ENCODE measurements around the gene TEKTIP1.
"Not testable (repeated sequence)": the region's sequence is repeated elsewhere in the genome, so short reads cannot be mapped to it uniquely, and the experiment has no call there.

Gene TEKTIP1

GRCh38 chr19:3505598-3506383, 33.2 kb upstream of the TEKTIP1 start, which contains the start of gene FZR1:
TSS of gene FZR1 (plus strand) at chr19:3506311. CDS start at chr19:3522990, 16,679 bp downstream.
- Histone ChIP-seq H3K79me2 (ENCODE audit: low read length) (peaks cover 46% of the 10 kb centered on the region), H3K4me2 (ENCODE audit: low read length) (peak within 1 kb of the TSS; percentile 93), H3K4me3 (ENCODE audit: low read length) (peak within 1 kb of the TSS; percentile 85), H3K9me3 (ENCODE audit: insufficient read depth, low read length) (no peaks in the 10 kb centered on the region), H3K27me3 (ENCODE audit: low read depth, low read length) (no peaks in the 10 kb centered on the region), H2AFZ (ENCODE audit: low read depth, low read length) (peak within 1 kb of the TSS; percentile 57; the same call in 1 of the 2 replicates), H3K4me1 (ENCODE audit: low read length) (peaks cover 18% of the 10 kb centered on the region), H3K36me3 (replicated peaks; ENCODE audit: low read depth, low read length) (peaks cover 19% of the 10 kb centered on the region), H3K9ac (ENCODE audit: low read length) (peak within 1 kb of the TSS; percentile 84), H4K20me1 (ENCODE audit: insufficient read depth, low read length) (peaks cover 22% of the 10 kb centered on the region; the same call in 1 of the 2 replicates), H3K27ac (ENCODE audit: low read length) (peak within 1 kb of the TSS; percentile 64)
- no peak for TF ChIP-seq EZH2phosphoT487 (IDR thresholded peaks at IDR 0.05; ENCODE audit: low read depth)
- TF ChIP-seq, protein P1, sequence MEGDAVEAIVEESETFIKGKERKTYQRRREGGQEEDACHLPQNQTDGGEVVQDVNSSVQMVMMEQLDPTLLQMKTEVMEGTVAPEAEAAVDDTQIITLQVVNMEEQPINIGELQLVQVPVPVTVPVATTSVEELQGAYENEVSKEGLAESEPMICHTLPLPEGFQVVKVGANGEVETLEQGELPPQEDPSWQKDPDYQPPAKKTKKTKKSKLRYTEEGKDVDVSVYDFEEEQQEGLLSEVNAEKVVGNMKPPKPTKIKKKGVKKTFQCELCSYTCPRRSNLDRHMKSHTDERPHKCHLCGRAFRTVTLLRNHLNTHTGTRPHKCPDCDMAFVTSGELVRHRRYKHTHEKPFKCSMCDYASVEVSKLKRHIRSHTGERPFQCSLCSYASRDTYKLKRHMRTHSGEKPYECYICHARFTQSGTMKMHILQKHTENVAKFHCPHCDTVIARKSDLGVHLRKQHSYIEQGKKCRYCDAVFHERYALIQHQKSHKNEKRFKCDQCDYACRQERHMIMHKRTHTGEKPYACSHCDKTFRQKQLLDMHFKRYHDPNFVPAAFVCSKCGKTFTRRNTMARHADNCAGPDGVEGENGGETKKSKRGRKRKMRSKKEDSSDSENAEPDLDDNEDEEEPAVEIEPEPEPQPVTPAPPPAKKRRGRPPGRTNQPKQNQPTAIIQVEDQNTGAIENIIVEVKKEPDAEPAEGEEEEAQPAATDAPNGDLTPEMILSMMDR (IDR thresholded peaks at IDR 0.05; ENCODE audit: low read depth, low read length) = peak; percentile 22; the same call in 1 of the 2 replicates

- Histone ChIP-seq H3K4me3 (ENCODE audit: low read length) (peak overlapping the region; percentile 85), H3K9ac (ENCODE audit: low read length) (peak overlapping the region; percentile 84), H3K79me2 (ENCODE audit: low read length) (peaks cover 55% of the 10 kb centered on the region), H3K27me3 (ENCODE audit: low read depth, low read length) (no peaks in the 10 kb centered on the region), H4K20me1 (ENCODE audit: insufficient read depth, low read length) (peaks cover 31% of the 10 kb centered on the region), H2AFZ (ENCODE audit: low read depth, low read length) (no peak overlapping the region), H3K4me1 (ENCODE audit: low read length) (peaks cover 14% of the 10 kb centered on the region), H3K4me2 (ENCODE audit: low read length) (peak overlapping the region; percentile 93), H3K27ac (ENCODE audit: low read length) (peak overlapping the region; percentile 43), H3K9me3 (ENCODE audit: insufficient read depth, low read length) (no peaks in the 10 kb centered on the region), H3K36me3 (replicated peaks; ENCODE audit: low read depth, low read length) (peaks cover 24% of the 10 kb centered on the region)
- no peak for TF ChIP-seq EZH2phosphoT487 (IDR thresholded peaks at IDR 0.05; ENCODE audit: low read depth)
- TF ChIP-seq, protein P1 (IDR thresholded peaks at IDR 0.05; ENCODE audit: low read depth, low read length) = no peak
Measured at GRCh38 chr19:3506384-3507340, 32.3 kb upstream of the TEKTIP1 start.

DNA sequence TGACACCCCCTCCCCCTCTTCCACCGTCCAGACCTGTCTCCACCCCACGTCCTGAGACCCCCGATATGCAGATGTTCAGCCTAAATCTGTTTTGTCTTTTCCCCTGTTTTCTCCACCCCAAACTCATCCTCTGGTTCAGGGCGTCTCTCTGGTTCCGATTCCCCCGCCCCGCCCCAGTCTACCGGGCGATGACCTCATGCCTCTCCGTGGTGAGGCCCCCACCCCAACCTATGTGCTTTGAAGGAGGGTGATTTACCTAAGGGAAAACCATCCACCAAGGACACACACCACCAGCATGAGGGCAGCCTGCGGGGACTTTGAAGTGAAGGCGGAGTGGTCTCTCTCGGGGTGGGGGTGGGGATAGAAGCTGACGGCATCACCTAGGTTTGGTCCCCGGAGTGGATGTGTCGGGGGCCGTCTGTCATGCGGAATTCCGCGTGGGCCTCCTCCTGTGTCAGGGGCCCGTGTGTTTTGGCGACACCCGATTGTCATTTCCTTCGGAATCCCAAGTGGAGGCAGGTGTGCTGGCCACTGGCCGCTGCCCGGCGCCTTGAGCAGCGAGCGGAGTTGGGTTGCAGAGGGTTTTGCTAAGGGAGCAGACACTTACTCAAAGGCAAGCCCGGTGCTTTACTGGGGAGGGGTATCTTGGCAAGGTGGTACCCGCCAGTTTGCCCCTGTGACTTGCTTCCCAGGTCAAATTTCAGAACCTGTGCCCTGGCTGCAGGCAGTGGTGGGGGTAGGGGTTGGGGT, 31.4 kb upstream of the TEKTIP1 start:
- Histone ChIP-seq H3K4me1 (ENCODE audit: low read length) (peaks cover 14% of the 10 kb centered on the region), H3K27ac (ENCODE audit: low read length) (no peak overlapping the region), H4K20me1 (ENCODE audit: insufficient read depth, low read length) (peaks cover 40% of the 10 kb centered on the region), H3K36me3 (replicated peaks; ENCODE audit: low read depth, low read length) (peaks cover 27% of the 10 kb centered on the region), H3K4me2 (ENCODE audit: low read length) (peak overlapping the region; percentile 93), H3K79me2 (ENCODE audit: low read length) (peaks cover 64% of the 10 kb centered on the region), H3K9ac (ENCODE audit: low read length) (peak overlapping the region; percentile 84), H3K4me3 (ENCODE audit: low read length) (peak overlapping the region; percentile 85), H3K27me3 (ENCODE audit: low read depth, low read length) (no peaks in the 10 kb centered on the region), H2AFZ (ENCODE audit: low read depth, low read length) (no peak overlapping the region), H3K9me3 (ENCODE audit: insufficient read depth, low read length) (no peaks in the 10 kb centered on the region)
- TF ChIP-seq EZH2phosphoT487 (IDR thresholded peaks at IDR 0.05; ENCODE audit: low read depth) = no peak
- TF ChIP-seq, protein P1 (IDR thresholded peaks at IDR 0.05; ENCODE audit: low read depth, low read length) = no peak

- not testable (repeated sequence) for H3K27ac ChIP-seq (ENCODE audit: low read length)
Measured at GRCh38 chr19:3508121-3508661, 30.8 kb upstream of the TEKTIP1 start.

More at GRCh38 chr19:3508121-3508661, 30.8 kb upstream of the TEKTIP1 start:
- H2AFZ ChIP-seq (ENCODE audit: low read depth, low read length); H3K27me3 ChIP-seq (ENCODE audit: low read depth, low read length); H3K4me2 ChIP-seq (ENCODE audit: low read length); H3K9ac ChIP-seq (ENCODE audit: low read length); H3K9me3 ChIP-seq (ENCODE audit: insufficient read depth, low read length); H3K4me3 ChIP-seq (ENCODE audit: low read length): not testable (repeated sequence)
- peaks cover 46% of the 10 kb centered on the region for H4K20me1 ChIP-seq (ENCODE audit: insufficient read depth, low read length)
- peaks cover 70% of the 10 kb centered on the region for H3K79me2 ChIP-seq (ENCODE audit: low read length)
- H3K36me3 ChIP-seq (replicated peaks; ENCODE audit: low read depth, low read length) = peaks cover 27% of the 10 kb centered on the region
- H3K4me1 ChIP-seq (ENCODE audit: low read length) = peaks cover 14% of the 10 kb centered on the region
